WI38 (cell line): ENCODE data around the gene IL16.

Experiments
- H3K4me3 ChIP-seq: 2 replicates; pipeline ENCODE4 v1.5.1; 2011; ENCODE audit warnings: low read depth, mild to moderate bottlenecking, control low read depth, low read length
- CTCF ChIP-seq: IDR thresholded peaks from 2 replicates; pipeline ENCODE4 v1.5.1; 2012; ENCODE audit warnings: low read depth, mild to moderate bottlenecking, control low read depth, low read length

The IL16 gene

GRCh38 chr15:81270781-81271491 is 74.3 kb downstream of the IL16 start:
- no peak for TF ChIP-seq CTCF
- no peak overlapping the region for H3K4me3 ChIP-seq

GRCh38 chr15:81271761-81272644 is 75.3 kb downstream of the IL16 start:
- TF ChIP-seq CTCF: no peak
- no peak overlapping the region for H3K4me3 ChIP-seq

- H3K4me3 ChIP-seq: no peak overlapping the region
- TF ChIP-seq CTCF: no peak
Observed at GRCh38 chr15:81273200-81273599, 76.5 kb downstream of the IL16 start.

GRCh38 chr15:81273855-81274254 is 77.2 kb downstream of the IL16 start:
- TF ChIP-seq CTCF: no peak

GRCh38 chr15:81274255-81274654 is 77.6 kb downstream of the IL16 start:
- TF ChIP-seq CTCF: no peak
- H3K4me3 ChIP-seq: no peak overlapping the region

More at GRCh38 chr15:81273855-81274254, 77.2 kb downstream of the IL16 start:
- no peak overlapping the region for H3K4me3 ChIP-seq

GRCh38 chr15:81274931-81275707 is 78.4 kb downstream of the IL16 start:
- peak; percentile 90 for TF ChIP-seq CTCF

More at GRCh38 chr15:81274931-81275707, 78.4 kb downstream of the IL16 start:
- H3K4me3 ChIP-seq: no peak overlapping the region
